Heart left ventricle (tissue), 16 donors: ENCODE data around the gene PACRG. TPM values are rescaled to one million over a fixed set of nuclear protein-coding genes. Genes with fewer than 3 reads are reported as not detected.

Experiments used
- ATAC-seq, 4 donors: fragments of 200-7000 bp; cut with Tn5 transposase; one replicate each; pipeline ENCODE4 v1.9.1; 2020 to 2022; ENCODE audit warnings: moderate library complexity in 4 of 4, mild to moderate bottlenecking in 3 of 4, moderate number of reproducible peaks in 1 of 4
- DNase-seq, 5 donors: peaks; one replicate each; pipeline ENCODE4 v3.0.0-alpha.2; 2020
- H3K27ac ChIP-seq, 12 donors: fragments of 200-600 bp; sonication (generic) in 4 of 12; one replicate each; pipeline versions ENCODE4 v1.5.0 to v1.8.0; 2016 to 2022; ENCODE audit warnings: mild to moderate bottlenecking in 2 of 12
- H3K27me3 ChIP-seq, 9 donors: fragments of 200-600 bp; sonication (generic) in 2 of 9; one replicate each; pipeline versions ENCODE4 v1.5.1 to v1.8.0; 2016 to 2022; ENCODE audit warnings: mild to moderate bottlenecking in 3 of 9
- H3K36me3 ChIP-seq, 9 donors: fragments of 200-600 bp; sonication (generic) in 2 of 9; one replicate each; pipeline versions ENCODE4 v1.5.0 to v1.8.0; 2018 to 2022; ENCODE audit warnings: mild to moderate bottlenecking in 2 of 9
- H3K4me1 ChIP-seq, 12 donors: fragments of 200-600 bp; sonication (generic) in 4 of 12; one replicate each; pipeline versions ENCODE4 v1.5.0 to v1.8.0; 2016 to 2022; ENCODE audit warnings: mild to moderate bottlenecking in 3 of 12
- H3K4me3 ChIP-seq, 12 donors: fragments of 200-600 bp; sonication (generic) in 4 of 12; one replicate each; pipeline versions ENCODE4 v1.5.0 to v1.8.0; 2017 to 2022; ENCODE audit warnings: mild to moderate bottlenecking in 9 of 12, moderate library complexity in 4 of 12
- H3K9me3 ChIP-seq, 12 donors: fragments of 200-600 bp; sonication (generic) in 4 of 12; one replicate each; pipeline versions ENCODE4 v1.5.0 to v1.8.0; 2016 to 2022; ENCODE audit warnings: mild to moderate bottlenecking in 1 of 12
- CTCF ChIP-seq, 12 donors: fragments of 200-600 bp; sonication (generic) in 4 of 12; IDR thresholded peaks; one replicate each; pipeline versions ENCODE4 v1.5.0 to v1.8.0; 2018 to 2022; ENCODE audit warnings: antibody characterized with exemption in 12 of 12, mild to moderate bottlenecking in 5 of 12
- POLR2A ChIP-seq, 2 donors: fragments of 450-650 bp; IDR thresholded peaks; one replicate each; pipeline ENCODE4 v1.6.1; 2017; ENCODE audit warnings: antibody characterized with exemption in 2 of 2, mild to moderate bottlenecking in 2 of 2, moderate library complexity in 2 of 2
- WGBS, 4 donors: extraction: QIAGEN DNeasy Blood & Tissue Kit in 2 of 4; methylation state at CpG; one replicate each; pipeline versions ENCODE4 v1.1.5 to v1.1.7; 2013 to 2018; 5-methylcytosine and 5-hydroxymethylcytosine counted together
- intact Hi-C, 10 donors: fragments of 100-400 bp; cut with DNase I; formaldehyde crosslinking; loops; one replicate each; pipeline versions ENCODE4 v1.11.1 to v1.14.2; 2022
- polyA plus RNA-seq, 2 donors: library from polyadenylated mRNA; stranded (reverse); fragments of 200-250 nt; gene quantifications; one replicate each; pipeline ENCODE4 v1.2.3, GENCODE V29; 2013
- total RNA-seq, 9 donors: library from RNA; depleted of rRNA in 2 of 9; stranded (reverse); fragments of >200 nt in 2 of 9; fragmentation: NEBNext Ultra II Directional in 3 of 9; extraction: Animal tissue kit (Norgen Biotek cat#: 25700) in 3 of 9; gene quantifications; one replicate each; pipeline versions ENCODE4 v1.1.0 to v1.2.4, GENCODE V29; 2016 to 2023
- donor health status: ischemic (EF 13 %, LVEDD 7.1; RV severe dilation, severe dysfunction).
- donor health status: healthy with polysubstance abuse.
- donor health status: DM: no; HTN: yes; CAD: no.
- donor health status: DM: no; HTN: no; CAD: no.
- donor health status: ischemic (EF 25% LVEDD 6.9; RV normal size, moderate dysfunction).
- donor health status: ischemic (EF 25% LVEDD 5.7; RV mildly dilated, moderate dysfunction).
- donor health status: healthy.
- donor health status: DM: yes; HTN: yes; CAD: no.
- donor health status: ischemic (EF 35%, LVEDD 5.7; RV mildly dilated, moderate dysfunction).
- donor health status: nonischemic (EF 11% LVEDD 7.7; RV severe dilation, severe dysfunction).
- donor health status: DM: yes; HTN: yes; CAD: no.
- donor health status: PGD.
- donor health status: ischemic (EF 29% LVEDD 5.4; RV normal size, mild dysfunction).
- donor health status: nonischemic (EF 23%, LVEDD 6.1; RV moderate dilation, normal function).

Gene PACRG
- total and polyA plus RNA-seq, 11 donors, result 2.0 to 83.3 (median 11.8) TPM

GRCh38 chr6:163341224-163342061 lies 613.7 kb downstream of the PACRG start:
- intact Hi-C loops, result loop anchor here in 1 of 10 donors (10.0 kb wide), 1 partner anchor 53 kb away; no protein-coding TSS in a partner anchor
- H3K9me3 ChIP-seq, result no peaks in the 10 kb centered on the region
- WGBS, 4 donors, result 68 to 74% (median 69%) methylated on average over 16 of the region's 16 CpGs
- H3K36me3 ChIP-seq, result no peaks in the 10 kb centered on the region
- peaks cover 2 to 61% (median 38%) of the 10 kb centered on the region in 12 donors for H3K4me1 ChIP-seq
- no peak for TF ChIP-seq POLR2A (IDR thresholded peaks at IDR 0.05)
- no peak for TF ChIP-seq CTCF (IDR thresholded peaks at IDR 0.05)
- H3K27ac ChIP-seq, result peak overlapping the region in 6 of 12 donors; percentile 18 to 31 (median 24)
- ATAC-seq (no peak), DNase-seq (no peak)
- H3K27me3 ChIP-seq, result no peaks in the 10 kb centered on the region
- H3K4me3 ChIP-seq, result no peak overlapping the region

GRCh38 chr6:163342571-163343539 lies 615.1 kb downstream of the PACRG start:
- WGBS, 4 donors, result 89 to 95% (median 90%) methylated on average over 19 to 24 of the region's 24 CpGs
- TF ChIP-seq CTCF (IDR thresholded peaks at IDR 0.05) (no peak), POLR2A (IDR thresholded peaks at IDR 0.05) (no peak)
- peak overlapping the region in 3 of 12 donors; percentile 8 to 24 (median 13) for H3K27ac ChIP-seq
- H3K4me1 ChIP-seq, result peaks cover 0 to 68% (median 37%) of the 10 kb centered on the region in 12 donors
- intact Hi-C loops, result loop anchor here in 1 of 10 donors (10.0 kb wide), 1 partner anchor 52 kb away; no protein-coding TSS in a partner anchor
- DNase-seq (no peak), ATAC-seq (no peak)
- H3K4me3 ChIP-seq, result no peak overlapping the region
- H3K9me3 ChIP-seq, result no peaks in the 10 kb centered on the region
- H3K27me3 ChIP-seq, result no peaks in the 10 kb centered on the region
- H3K36me3 ChIP-seq, result no peaks in the 10 kb centered on the region

- TF ChIP-seq CTCF (IDR thresholded peaks at IDR 0.05) (no peak), POLR2A (IDR thresholded peaks at IDR 0.05) (no peak)
- H3K27me3 ChIP-seq, result no peaks in the 10 kb centered on the region
- H3K27ac ChIP-seq, result peak overlapping the region in 3 of 12 donors; percentile 8 to 24 (median 13)
- ATAC-seq (peak in 2 of 4 donors; percentile 15 to 45), DNase-seq (peak in 1 of 5 donors; percentile 47)
- intact Hi-C loops, result loop anchor here in 1 of 10 donors (10.0 kb wide), 1 partner anchor 51 kb away; no protein-coding TSS in a partner anchor
- H3K4me3 ChIP-seq, result no peak overlapping the region
- 56 to 90% (median 71%) methylated on average over 2 to 8 of the region's 8 CpGs for WGBS, 4 donors
- peaks cover 0 to 62% (median 33%) of the 10 kb centered on the region in 12 donors for H3K4me1 ChIP-seq
- H3K9me3 ChIP-seq, result no peaks in the 10 kb centered on the region
- H3K36me3 ChIP-seq, result no peaks in the 10 kb centered on the region
Observed at GRCh38 chr6:163343609-163344008, 615.8 kb downstream of the PACRG start.
